GM12874 (cell line): ENCODE results near the gene TMEFF1.

Experiments
- CTCF ChIP-seq: IDR thresholded peaks from 2 replicates; pipeline ENCODE4 v1.5.1; 2011; ENCODE audit warnings: low read depth, mild to moderate bottlenecking, control low read depth, low read length, moderate library complexity; ENCODE audit not compliant: insufficient read depth

The TMEFF1 gene

GRCh38 chr9:100430286-100430940 lies 42.5 kb upstream of the TMEFF1 start:
- no peak for TF ChIP-seq CTCF

- TF ChIP-seq CTCF = no peak
These were observed 41.1 kb upstream of the TMEFF1 start for GRCh38 chr9:100431886-100432285.

- no peak for TF ChIP-seq CTCF
These were observed 40.2 kb upstream of the TMEFF1 start for GRCh38 chr9:100432736-100433135.

GRCh38 chr9:100436571-100436970 lies 36.4 kb upstream of the TMEFF1 start:
- no peak for TF ChIP-seq CTCF

- peak; percentile 85 for TF ChIP-seq CTCF
These were observed 34.8 kb upstream of the TMEFF1 start for GRCh38 chr9:100437860-100438805.

- TF ChIP-seq CTCF = no peak
These were observed 32.9 kb upstream of the TMEFF1 start for GRCh38 chr9:100440071-100440470.

GRCh38 chr9:100441911-100442361 lies 31.0 kb upstream of the TMEFF1 start:
- no peak for TF ChIP-seq CTCF
